Testis (tissue), 3 donors: ENCODE data around the gene KRTAP4-16. TPM values are rescaled to one million over a fixed set of nuclear protein-coding genes. Genes with fewer than 3 reads are reported as not detected.

ENCODE experiments used
- DNase-seq: peaks from one replicate; pipeline ENCODE4 v3.0.0-alpha.2; 2019
- H3K27ac ChIP-seq, 2 donors: fragments of 200-600 bp; sonication (generic); one replicate each; pipeline ENCODE4 v1.5.1; 2019
- H3K27me3 ChIP-seq: fragments of 200-600 bp; sonication (generic); one replicate; pipeline ENCODE4 v1.5.1; 2019
- H3K36me3 ChIP-seq: fragments of 200-600 bp; sonication (generic); one replicate; pipeline ENCODE4 v1.5.1; 2017; ENCODE audit warnings: low read depth; ENCODE audit errors: missing control alignments
- H3K4me1 ChIP-seq: fragments of 200-600 bp; sonication (generic); one replicate; pipeline ENCODE4 v1.5.1; 2019
- H3K4me3 ChIP-seq, 2 donors: fragments of 200-600 bp; sonication (generic); one replicate each; pipeline ENCODE4 v1.5.1; 2017 to 2019
- H3K9me3 ChIP-seq: fragments of 200-600 bp; sonication (generic); one replicate; pipeline ENCODE4 v1.5.1; 2017
- POLR2A ChIP-seq: fragments of 450-650 bp; IDR thresholded peaks from one replicate; pipeline ENCODE4 v1.6.1; 2017; ENCODE audit warnings: antibody characterized with exemption, mild to moderate bottlenecking, moderate library complexity
- WGBS, 2 donors: methylation state at CpG; one replicate each; pipeline ENCODE4 v1.1.5; 2018; 5-methylcytosine and 5-hydroxymethylcytosine counted together
- intact Hi-C: fragments of 100-400 bp; cut with DNase I; formaldehyde crosslinking; loops from one replicate; pipeline ENCODE4 v1.15.1; 2023; ENCODE audit warnings: low total_unique reads
- polyA plus RNA-seq: library from polyadenylated mRNA; stranded (reverse); fragments of 350-450 nt; fragmentation: Illumina TruSeq; extraction: RNeasy Lipid Tissue Mini Kit (QIAGEN cat#74804); gene quantifications from one replicate; pipeline ENCODE4 v1.2.3, GENCODE V29; 2014; ENCODE audit warnings: low read depth, low replicate concordance; ENCODE audit not compliant: insufficient read depth
- total RNA-seq, 2 donors: library from RNA; depleted of rRNA; stranded (reverse); fragments of >200 nt; gene quantifications; one replicate each; pipeline ENCODE4 v1.2.3, GENCODE V29; 2016
- TF ChIP-seq, protein P1 (sequence below), 3 experiments: fragments of 450-650 bp in 2 of 3; fragments of 200-600 bp in 1 of 3; sonication (generic) in 1 of 3; IDR thresholded peaks; one replicate each; pipeline ENCODE4 v1.5.1; 2016 to 2019; ENCODE audit warnings: antibody characterized with exemption in 3 of 3, mild to moderate bottlenecking in 2 of 3, moderate library complexity in 1 of 3

The KRTAP4-16 gene
- total and polyA plus RNA-seq, 3 donors from 2014 or later, result not detected

GRCh38 chr17:41076788-41077187 lies 25.2 kb downstream of the KRTAP4-16 start:
- TF ChIP-seq POLR2A, result no peak
- TF ChIP-seq, protein P1, sequence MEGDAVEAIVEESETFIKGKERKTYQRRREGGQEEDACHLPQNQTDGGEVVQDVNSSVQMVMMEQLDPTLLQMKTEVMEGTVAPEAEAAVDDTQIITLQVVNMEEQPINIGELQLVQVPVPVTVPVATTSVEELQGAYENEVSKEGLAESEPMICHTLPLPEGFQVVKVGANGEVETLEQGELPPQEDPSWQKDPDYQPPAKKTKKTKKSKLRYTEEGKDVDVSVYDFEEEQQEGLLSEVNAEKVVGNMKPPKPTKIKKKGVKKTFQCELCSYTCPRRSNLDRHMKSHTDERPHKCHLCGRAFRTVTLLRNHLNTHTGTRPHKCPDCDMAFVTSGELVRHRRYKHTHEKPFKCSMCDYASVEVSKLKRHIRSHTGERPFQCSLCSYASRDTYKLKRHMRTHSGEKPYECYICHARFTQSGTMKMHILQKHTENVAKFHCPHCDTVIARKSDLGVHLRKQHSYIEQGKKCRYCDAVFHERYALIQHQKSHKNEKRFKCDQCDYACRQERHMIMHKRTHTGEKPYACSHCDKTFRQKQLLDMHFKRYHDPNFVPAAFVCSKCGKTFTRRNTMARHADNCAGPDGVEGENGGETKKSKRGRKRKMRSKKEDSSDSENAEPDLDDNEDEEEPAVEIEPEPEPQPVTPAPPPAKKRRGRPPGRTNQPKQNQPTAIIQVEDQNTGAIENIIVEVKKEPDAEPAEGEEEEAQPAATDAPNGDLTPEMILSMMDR (IDR thresholded peaks at IDR 0.05), result no peak
- intact Hi-C loops, result no loop called here
- no peak for DNase-seq
- Histone ChIP-seq H3K9me3 (no peaks in the 10 kb centered on the region), H3K36me3 (no peaks in the 10 kb centered on the region), H3K4me1 (no peaks in the 10 kb centered on the region), H3K27me3 (no peaks in the 10 kb centered on the region), H3K4me3 (no peak overlapping the region), H3K27ac (no peak overlapping the region)

GRCh38 chr17:41073676-41074075 lies 28.3 kb downstream of the KRTAP4-16 start:
- WGBS, 2 donors, result 93 to 94% methylated on average over 2 of the region's 2 CpGs
- H3K36me3 ChIP-seq, result no peaks in the 10 kb centered on the region
- TF ChIP-seq POLR2A, result no peak
- TF ChIP-seq, protein P1 (IDR thresholded peaks at IDR 0.05), result no peak
- H3K4me3 ChIP-seq, result no peak overlapping the region
- H3K4me1 ChIP-seq, result no peaks in the 10 kb centered on the region
- intact Hi-C loops, result no loop called here
- H3K9me3 ChIP-seq, result no peaks in the 10 kb centered on the region
- H3K27me3 ChIP-seq, result no peaks in the 10 kb centered on the region
- DNase-seq, result no peak
- no peak overlapping the region for H3K27ac ChIP-seq

- H3K36me3 ChIP-seq, result no peaks in the 10 kb centered on the region
- no peaks in the 10 kb centered on the region for H3K9me3 ChIP-seq
- no peak overlapping the region for H3K27ac ChIP-seq
- no peaks in the 10 kb centered on the region for H3K4me1 ChIP-seq
- TF ChIP-seq, protein P1 (IDR thresholded peaks at IDR 0.05), result no peak
- TF ChIP-seq POLR2A, result no peak
- no peaks in the 10 kb centered on the region for H3K27me3 ChIP-seq
- WGBS, 2 donors, result 76 to 98% methylated on average over 5 of the region's 5 CpGs
- DNase-seq, result no peak
- intact Hi-C loops, result no loop called here
- no peak overlapping the region for H3K4me3 ChIP-seq
Observed at GRCh38 chr17:41071606-41072360, 30.2 kb downstream of the KRTAP4-16 start.

- H3K9me3 ChIP-seq, result no peaks in the 10 kb centered on the region
- H3K27ac ChIP-seq, result no peak overlapping the region
- TF ChIP-seq, protein P1 (IDR thresholded peaks at IDR 0.05), result no peak
- TF ChIP-seq POLR2A, result no peak
- H3K27me3 ChIP-seq, result no peaks in the 10 kb centered on the region
- WGBS, 2 donors, result 69 to 90% methylated on average over 3 of the region's 3 CpGs
- H3K4me3 ChIP-seq, result no peak overlapping the region
- no peaks in the 10 kb centered on the region for H3K36me3 ChIP-seq
- H3K4me1 ChIP-seq, result no peaks in the 10 kb centered on the region
- intact Hi-C loops, result no loop called here
- DNase-seq, result no peak
Observed at GRCh38 chr17:41069031-41069430, 33.0 kb downstream of the KRTAP4-16 start.

- Histone ChIP-seq H3K27ac (no peak overlapping the region), H3K4me3 (no peak overlapping the region), H3K27me3 (no peaks in the 10 kb centered on the region), H3K4me1 (no peaks in the 10 kb centered on the region), H3K36me3 (no peaks in the 10 kb centered on the region), H3K9me3 (no peaks in the 10 kb centered on the region)
- DNase-seq, result no peak
- intact Hi-C loops, result no loop called here
- no peak for TF ChIP-seq POLR2A
- TF ChIP-seq, protein P1 (IDR thresholded peaks at IDR 0.05), result no peak
Observed at GRCh38 chr17:41067281-41067680, 34.7 kb downstream of the KRTAP4-16 start.
